ENCODE measurements around the gene SERINC2. TPM values are rescaled to one million over a fixed set of nuclear protein-coding genes. Genes with fewer than 3 reads are reported as not detected.

The SERINC2 gene
- polyA plus RNA-seq, 1 donor (not counting 4 experiments of a cell fraction or from before 2014, with no cell fraction given), result 171 TPM

DNA sequence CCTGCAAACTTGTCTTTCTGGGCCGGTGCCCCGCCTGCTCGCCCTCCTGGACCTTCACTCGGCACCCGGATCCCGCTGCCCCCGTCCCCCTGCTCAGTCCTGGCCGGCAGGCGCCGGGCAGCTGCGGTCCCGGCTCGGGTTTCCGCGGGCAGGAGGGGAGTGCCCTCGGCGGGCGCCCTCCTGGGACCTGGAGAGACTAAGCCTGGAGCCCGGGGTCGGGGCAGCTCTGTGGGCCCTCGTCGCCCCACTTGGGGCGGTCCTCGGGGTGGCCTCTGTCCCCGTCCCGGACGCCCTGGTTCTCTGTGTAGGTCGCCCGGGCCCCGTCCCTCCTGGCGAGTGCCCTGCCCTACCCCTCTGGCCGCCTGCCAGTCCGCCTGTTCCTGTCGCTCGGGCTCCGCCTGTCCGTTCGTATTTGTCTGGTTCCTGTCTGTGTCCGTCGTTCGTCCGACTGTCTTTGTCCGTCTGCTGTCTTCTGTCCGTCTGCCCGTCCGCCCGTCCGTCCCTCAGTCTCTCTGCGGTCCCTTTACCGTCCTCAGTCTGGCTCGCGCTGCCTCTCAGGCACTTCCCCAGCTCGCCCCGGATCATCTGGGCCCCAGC lies 490 bp downstream of the SERINC2 start:
- Histone ChIP-seq H3K9ac (ENCODE audit: control insufficient read depth, extremely low read depth, insufficient read depth, low read length) (peak overlapping the region; percentile 94), H4K20me1 (ENCODE audit: control insufficient read depth, extremely low read depth, insufficient read depth, low read length) (peaks cover 5% of the 10 kb centered on the region), H3K9me3 (ENCODE audit: control insufficient read depth, low read depth, low read length) (no peaks in the 10 kb centered on the region), H3K4me1 (ENCODE audit: control insufficient read depth, extremely low read depth, insufficient read depth, low read length) (peaks cover 44% of the 10 kb centered on the region), H3K4me2 (ENCODE audit: control insufficient read depth, extremely low read depth, insufficient read depth, low read depth, low read length) (peak overlapping the region; percentile 93), H3K9me1 (ENCODE audit: control insufficient read depth, extremely low read depth, insufficient read depth, low read length) (peaks cover 3% of the 10 kb centered on the region), H3K79me2 (ENCODE audit: control insufficient read depth, insufficient read depth, low read length) (peaks cover 48% of the 10 kb centered on the region), H2AFZ (ENCODE audit: control insufficient read depth, low read length) (no peak overlapping the region), H3K36me3 (ENCODE audit: control insufficient read depth in 2 of 2, extremely low read depth in 1 of 2, insufficient read depth in 2 of 2, low read length in 2 of 2) (peaks cover 6 to 23% of the 10 kb centered on the region in 2 experiments), H3K27ac (ENCODE audit: control insufficient read depth, insufficient read depth, low read length) (peak overlapping the region; percentile 83), H3K27me3 (ENCODE audit: control insufficient read depth, extremely low read depth, insufficient read depth, low read length) (no peaks in the 10 kb centered on the region), H3K4me3 (ENCODE audit: control insufficient read depth in 2 of 3, extremely low read depth in 1 of 3, insufficient read depth in 2 of 3, low read depth in 1 of 3, low read length in 3 of 3) (peak overlapping the region; percentile 86 to 89 (median 88))
- TF ChIP-seq, protein P1, sequence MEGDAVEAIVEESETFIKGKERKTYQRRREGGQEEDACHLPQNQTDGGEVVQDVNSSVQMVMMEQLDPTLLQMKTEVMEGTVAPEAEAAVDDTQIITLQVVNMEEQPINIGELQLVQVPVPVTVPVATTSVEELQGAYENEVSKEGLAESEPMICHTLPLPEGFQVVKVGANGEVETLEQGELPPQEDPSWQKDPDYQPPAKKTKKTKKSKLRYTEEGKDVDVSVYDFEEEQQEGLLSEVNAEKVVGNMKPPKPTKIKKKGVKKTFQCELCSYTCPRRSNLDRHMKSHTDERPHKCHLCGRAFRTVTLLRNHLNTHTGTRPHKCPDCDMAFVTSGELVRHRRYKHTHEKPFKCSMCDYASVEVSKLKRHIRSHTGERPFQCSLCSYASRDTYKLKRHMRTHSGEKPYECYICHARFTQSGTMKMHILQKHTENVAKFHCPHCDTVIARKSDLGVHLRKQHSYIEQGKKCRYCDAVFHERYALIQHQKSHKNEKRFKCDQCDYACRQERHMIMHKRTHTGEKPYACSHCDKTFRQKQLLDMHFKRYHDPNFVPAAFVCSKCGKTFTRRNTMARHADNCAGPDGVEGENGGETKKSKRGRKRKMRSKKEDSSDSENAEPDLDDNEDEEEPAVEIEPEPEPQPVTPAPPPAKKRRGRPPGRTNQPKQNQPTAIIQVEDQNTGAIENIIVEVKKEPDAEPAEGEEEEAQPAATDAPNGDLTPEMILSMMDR (optimal IDR thresholded peaks at IDR 0.05 in 1 of 3, IDR thresholded peaks at IDR 0.05 in 1 of 3, conservative IDR thresholded peaks at IDR 0.05 in 1 of 3; ENCODE audit: extremely low read depth in 1 of 3, insufficient read depth in 2 of 3, low read length in 3 of 3), result no peak
- TF ChIP-seq EZH2 (IDR thresholded peaks at IDR 0.05; ENCODE audit: low read length), result no peak
- FAIRE-seq (no peak), DNase-seq (ENCODE audit: low read depth, low spot score) (no peak)
- dilution Hi-C loops (cut with MboI; ENCODE audit: extremely low pct_ligation_motif_present, low sequenced_read_pairs), result no loop called here

DNA sequence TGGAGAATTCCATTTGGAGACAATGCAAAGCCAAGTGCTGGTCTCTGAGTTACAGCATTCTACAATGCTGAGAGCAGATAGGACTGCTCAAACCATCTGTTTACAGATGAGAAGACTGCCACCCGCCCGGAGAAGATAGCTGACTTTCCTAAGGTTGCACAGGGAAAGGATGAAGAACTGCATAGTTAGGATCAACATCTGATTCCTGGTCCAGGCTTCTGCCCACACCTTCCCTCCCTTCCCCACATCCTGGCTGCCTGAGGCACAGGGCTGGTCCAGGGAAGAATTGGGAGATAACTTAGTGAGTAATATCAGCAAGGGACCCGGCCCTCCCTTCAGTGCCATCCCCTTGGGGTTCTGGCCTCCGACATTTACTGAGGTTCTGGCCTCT lies 2.0 kb downstream of the SERINC2 start:
- Histone ChIP-seq H3K4me3 (ENCODE audit: control insufficient read depth in 2 of 3, extremely low read depth in 1 of 3, insufficient read depth in 2 of 3, low read depth in 1 of 3, low read length in 3 of 3) (peak overlapping the region; percentile 86 to 89 (median 88)), H3K4me2 (ENCODE audit: control insufficient read depth, extremely low read depth, insufficient read depth, low read depth, low read length) (peak overlapping the region; percentile 93), H3K9ac (ENCODE audit: control insufficient read depth, extremely low read depth, insufficient read depth, low read length) (peak overlapping the region; percentile 94), H3K4me1 (ENCODE audit: control insufficient read depth, extremely low read depth, insufficient read depth, low read length) (peaks cover 50% of the 10 kb centered on the region), H4K20me1 (ENCODE audit: control insufficient read depth, extremely low read depth, insufficient read depth, low read length) (peaks cover 5% of the 10 kb centered on the region), H3K27ac (ENCODE audit: control insufficient read depth, insufficient read depth, low read length) (peak overlapping the region; percentile 83), H3K9me1 (ENCODE audit: control insufficient read depth, extremely low read depth, insufficient read depth, low read length) (peaks cover 3% of the 10 kb centered on the region), H3K36me3 (ENCODE audit: control insufficient read depth in 2 of 2, extremely low read depth in 1 of 2, insufficient read depth in 2 of 2, low read length in 2 of 2) (peaks cover 10 to 29% of the 10 kb centered on the region in 2 experiments), H3K79me2 (ENCODE audit: control insufficient read depth, insufficient read depth, low read length) (peaks cover 62% of the 10 kb centered on the region), H3K9me3 (ENCODE audit: control insufficient read depth, low read depth, low read length) (no peaks in the 10 kb centered on the region), H3K27me3 (ENCODE audit: control insufficient read depth, extremely low read depth, insufficient read depth, low read length) (no peaks in the 10 kb centered on the region), H2AFZ (ENCODE audit: control insufficient read depth, low read length) (no peak overlapping the region)
- no peak for TF ChIP-seq EZH2 (IDR thresholded peaks at IDR 0.05; ENCODE audit: low read length)
- TF ChIP-seq, protein P1 (optimal IDR thresholded peaks at IDR 0.05 in 1 of 3, IDR thresholded peaks at IDR 0.05 in 1 of 3, conservative IDR thresholded peaks at IDR 0.05 in 1 of 3; ENCODE audit: extremely low read depth in 1 of 3, insufficient read depth in 2 of 3, low read length in 3 of 3), result no peak
- dilution Hi-C loops (cut with MboI; ENCODE audit: extremely low pct_ligation_motif_present, low sequenced_read_pairs), result no loop called here
- peak; percentile 98 for FAIRE-seq
- no peak for DNase-seq (ENCODE audit: low read depth, low spot score)
